Thyroid gland (tissue), 4 donors: Measurements from ENCODE around the gene DYNLT2B. TPM values are rescaled to one million over a fixed set of nuclear protein-coding genes. Genes with fewer than 3 reads are reported as not detected.
"Not testable (repeated sequence)": the region's sequence is repeated elsewhere in the genome, so short reads cannot be mapped to it uniquely, and the experiment has no call there.

Source experiments
- DNase-seq, 2 donors: peaks; one replicate each; pipeline ENCODE4 v3.0.0-alpha.2; 2019
- H3K27ac ChIP-seq, 3 donors: fragments of 200-600 bp; sonication (generic); 1 replicate in 2 of 3; 2 replicates in 1 of 3; pipeline ENCODE4 v1.5.1; 2016 to 2019; ENCODE audit warnings: mild to moderate bottlenecking in 1 of 3, moderate library complexity in 1 of 3
- H3K27me3 ChIP-seq: fragments of 200-600 bp; sonication (generic); one replicate; pipeline ENCODE4 v1.5.1; 2019
- H3K36me3 ChIP-seq, 2 donors: fragments of 200-600 bp; sonication (generic); one replicate each; pipeline ENCODE4 v1.5.1; 2016 to 2019
- H3K4me1 ChIP-seq, 2 donors: fragments of 200-600 bp; sonication (generic); one replicate each; pipeline ENCODE4 v1.5.1; 2017 to 2019
- H3K4me3 ChIP-seq, 3 donors: fragments of 200-600 bp; sonication (generic); replicated peaks in 1 of 3; 1 replicate in 2 of 3; 2 replicates in 1 of 3; pipeline ENCODE4 v1.5.1; 2016; ENCODE audit warnings: mild to moderate bottlenecking in 1 of 3
- H3K9me3 ChIP-seq: fragments of 200-600 bp; sonication (generic); one replicate; pipeline ENCODE4 v1.5.1; 2017
- CTCF ChIP-seq, 6 experiments: fragments of 200-600 bp in 3 of 6; fragments of 450-650 bp in 3 of 6; sonication (generic) in 3 of 6; IDR thresholded peaks; one replicate each; pipeline ENCODE4 v1.5.1; 2016 to 2019; ENCODE audit warnings: antibody characterized with exemption in 6 of 6, mild to moderate bottlenecking in 2 of 6, inconsistent platforms in 1 of 6, moderate library complexity in 1 of 6
- POLR2A ChIP-seq, 2 donors: fragments of 450-650 bp; IDR thresholded peaks; one replicate each; pipeline ENCODE4 v1.6.1; 2017; ENCODE audit warnings: antibody characterized with exemption in 2 of 2, mild to moderate bottlenecking in 2 of 2, moderate library complexity in 1 of 2
- WGBS, 2 donors: methylation state at CpG; one replicate each; pipeline ENCODE4 v1.1.5; 2017; 5-methylcytosine and 5-hydroxymethylcytosine counted together
- intact Hi-C: fragments of 100-400 bp; cut with DNase I; formaldehyde crosslinking; loops from one replicate; pipeline ENCODE4 v1.15.1; 2023
- total RNA-seq, 4 donors: library from RNA; depleted of rRNA; stranded (reverse); fragments of >200 nt; gene quantifications; one replicate each; pipeline ENCODE4 v1.2.3, GENCODE V29; 2016

Gene DYNLT2B
- total RNA-seq, 4 donors from 2014 or later = 4.6 to 16.8 (median 13.2) TPM

GRCh38 chr3:196321162-196321561 lies 3.1 kb upstream of the DYNLT2B start:
- no peak for TF ChIP-seq POLR2A (IDR thresholded peaks at IDR 0.05)
- no peak for TF ChIP-seq CTCF (IDR thresholded peaks at IDR 0.05)
- H3K27ac ChIP-seq = no peak overlapping the region
- no peaks in the 10 kb centered on the region for H3K27me3 ChIP-seq
- 87 to 89% methylated on average over 11 of the region's 11 CpGs for WGBS, 2 donors
- intact Hi-C loops = no loop called here
- no peaks in the 10 kb centered on the region for H3K36me3 ChIP-seq
- no peak overlapping the region for H3K4me3 ChIP-seq
- H3K4me1 ChIP-seq = no peaks in the 10 kb centered on the region
- DNase-seq = no peak
- H3K9me3 ChIP-seq = no peaks in the 10 kb centered on the region

GRCh38 chr3:196320137-196320536 lies 2.1 kb upstream of the DYNLT2B start:
- WGBS, 2 donors = 62 to 78% methylated on average over 3 of the region's 3 CpGs
- Histone ChIP-seq H3K4me3 (no peak overlapping the region), H3K27ac (no peak overlapping the region), H3K36me3 (no peaks in the 10 kb centered on the region), H3K9me3 (no peaks in the 10 kb centered on the region), H3K4me1 (no peaks in the 10 kb centered on the region), H3K27me3 (no peaks in the 10 kb centered on the region)
- intact Hi-C loops = no loop called here
- DNase-seq = no peak
- no peak for TF ChIP-seq POLR2A (IDR thresholded peaks at IDR 0.05)
- TF ChIP-seq CTCF (IDR thresholded peaks at IDR 0.05) = no peak

GRCh38 chr3:196316799-196317686 lies 997 bp downstream of the DYNLT2B start:
- peak overlapping the region; percentile 89 to 90 (median 90) for H3K27ac ChIP-seq
- not testable (repeated sequence) for H3K4me1 ChIP-seq, DNase-seq, H3K36me3 ChIP-seq, H3K27me3 ChIP-seq, H3K9me3 ChIP-seq
- H3K4me3 ChIP-seq = peak overlapping the region; percentile 75 to 93 (median 79)
- WGBS, 2 donors = 26 to 41% methylated on average over 4 to 6 of the region's 17 CpGs
- intact Hi-C loops = loop anchor here (10.0 kb wide), 1 partner anchor 62 kb away; no protein-coding TSS in a partner anchor

- Histone ChIP-seq H3K4me1 (no peaks in the 10 kb centered on the region), H3K9me3 (no peaks in the 10 kb centered on the region), H3K36me3 (no peaks in the 10 kb centered on the region), H3K27ac (no peak overlapping the region), H3K4me3 (no peak overlapping the region), H3K27me3 (no peaks in the 10 kb centered on the region)
- WGBS, 2 donors = 96 to 100% methylated on average over 1 of the region's 1 CpG
- DNase-seq = no peak
- intact Hi-C loops = loop anchor here (10.0 kb wide), 1 partner anchor 61 kb away; no protein-coding TSS in a partner anchor
- TF ChIP-seq POLR2A (IDR thresholded peaks at IDR 0.05) = no peak
- TF ChIP-seq CTCF (IDR thresholded peaks at IDR 0.05) = no peak
Measured at GRCh38 chr3:196315821-196316220, 2.2 kb downstream of the DYNLT2B start.

- DNase-seq = no peak
- intact Hi-C loops = loop anchor here (10.0 kb wide), 1 partner anchor 60 kb away; no protein-coding TSS in a partner anchor
- Histone ChIP-seq H3K36me3 (no peaks in the 10 kb centered on the region), H3K27me3 (no peaks in the 10 kb centered on the region), H3K9me3 (no peaks in the 10 kb centered on the region), H3K4me1 (no peaks in the 10 kb centered on the region), H3K4me3 (no peak overlapping the region), H3K27ac (no peak overlapping the region)
- TF ChIP-seq CTCF (IDR thresholded peaks at IDR 0.05) = no peak
- TF ChIP-seq POLR2A (IDR thresholded peaks at IDR 0.05) = no peak
- WGBS, 2 donors = 94 to 95% methylated on average over 3 of the region's 3 CpGs
Measured at GRCh38 chr3:196314597-196314996, 3.4 kb downstream of the DYNLT2B start.

GRCh38 chr3:196314086-196314485 lies 4.0 kb downstream of the DYNLT2B start:
- not testable (repeated sequence) for H3K27me3 ChIP-seq, H3K9me3 ChIP-seq, H3K36me3 ChIP-seq, DNase-seq, H3K4me1 ChIP-seq, H3K27ac ChIP-seq, H3K4me3 ChIP-seq
- WGBS, 2 donors = 88 to 89% methylated on average over 7 of the region's 7 CpGs
- intact Hi-C loops = loop anchor here (10.0 kb wide), 1 partner anchor 59 kb away; no protein-coding TSS in a partner anchor

- WGBS, 2 donors = 87 to 89% methylated on average over 6 of the region's 8 CpGs
- H3K27ac ChIP-seq, H3K4me3 ChIP-seq, H3K27me3 ChIP-seq, H3K4me1 ChIP-seq, DNase-seq, H3K36me3 ChIP-seq, intact Hi-C loops, H3K9me3 ChIP-seq: not testable (repeated sequence)
Measured at GRCh38 chr3:196302960-196303359, 15.1 kb downstream of the DYNLT2B start.

- H3K4me3 ChIP-seq, H3K4me1 ChIP-seq, H3K27ac ChIP-seq, intact Hi-C loops, DNase-seq, H3K9me3 ChIP-seq, H3K36me3 ChIP-seq, H3K27me3 ChIP-seq: not testable (repeated sequence)
- 84 to 85% methylated on average over 8 of the region's 10 CpGs for WGBS, 2 donors
Measured at GRCh38 chr3:196302551-196302950, 15.5 kb downstream of the DYNLT2B start.
